ENCODE data around the gene OR52W1.

Gene OR52W1

GRCh38 chr11:6216501-6216900, 17.5 kb downstream of the OR52W1 start:
- Histone ChIP-seq H3K4me1 (ENCODE audit: control insufficient read depth, insufficient read depth, low read length) (no peaks in the 10 kb centered on the region), H3K27me3 (ENCODE audit: control insufficient read depth, insufficient read depth, low read length, poor library complexity, severe bottlenecking) (no peaks in the 10 kb centered on the region), H3K27ac (ENCODE audit: insufficient read depth, low read depth, low read length, poor library complexity, severe bottlenecking) (no peak overlapping the region), H3K36me3 (ENCODE audit: control insufficient read depth, insufficient read depth, low read length) (peaks cover 26% of the 10 kb centered on the region), H3K9me3 (ENCODE audit: control insufficient read depth, low read length) (no peaks in the 10 kb centered on the region), H3K4me3 (ENCODE audit: insufficient read depth, low read depth, low read length) (no peak overlapping the region)
- WGBS, 2 experiments = 93 to 94% methylated on average over 4 of the region's 4 CpGs

- Histone ChIP-seq H3K4me1 (ENCODE audit: control insufficient read depth, insufficient read depth, low read length) (no peaks in the 10 kb centered on the region), H3K36me3 (ENCODE audit: control insufficient read depth, insufficient read depth, low read length) (peaks cover 24% of the 10 kb centered on the region), H3K27ac (ENCODE audit: insufficient read depth, low read depth, low read length, poor library complexity, severe bottlenecking) (no peak overlapping the region), H3K4me3 (ENCODE audit: insufficient read depth, low read depth, low read length) (no peak overlapping the region), H3K27me3 (ENCODE audit: control insufficient read depth, insufficient read depth, low read length, poor library complexity, severe bottlenecking) (no peaks in the 10 kb centered on the region), H3K9me3 (ENCODE audit: control insufficient read depth, low read length) (no peaks in the 10 kb centered on the region)
- 91 to 92% methylated on average over 18 to 19 of the region's 19 CpGs for WGBS, 2 experiments
Measured at GRCh38 chr11:6217722-6218121, 18.7 kb downstream of the OR52W1 start.

- no peaks in the 10 kb centered on the region for H3K27me3 ChIP-seq (ENCODE audit: control insufficient read depth, insufficient read depth, low read length, poor library complexity, severe bottlenecking)
- 77 to 86% methylated on average over 2 of the region's 2 CpGs for WGBS, 2 experiments
- H3K4me1 ChIP-seq (ENCODE audit: control insufficient read depth, insufficient read depth, low read length) = no peaks in the 10 kb centered on the region
- H3K4me3 ChIP-seq (ENCODE audit: insufficient read depth, low read depth, low read length) = no peak overlapping the region
- peaks cover 32% of the 10 kb centered on the region for H3K36me3 ChIP-seq (ENCODE audit: control insufficient read depth, insufficient read depth, low read length)
- H3K27ac ChIP-seq (ENCODE audit: insufficient read depth, low read depth, low read length, poor library complexity, severe bottlenecking) = no peak overlapping the region
- H3K9me3 ChIP-seq (ENCODE audit: control insufficient read depth, low read length) = no peaks in the 10 kb centered on the region
Measured at GRCh38 chr11:6219359-6219758, 20.3 kb downstream of the OR52W1 start.

GRCh38 chr11:6223854-6224253, 24.8 kb downstream of the OR52W1 start:
- no peak overlapping the region for H3K27ac ChIP-seq (ENCODE audit: insufficient read depth, low read depth, low read length, poor library complexity, severe bottlenecking)
- H3K27me3 ChIP-seq (ENCODE audit: control insufficient read depth, insufficient read depth, low read length, poor library complexity, severe bottlenecking) = no peaks in the 10 kb centered on the region
- H3K36me3 ChIP-seq (ENCODE audit: control insufficient read depth, insufficient read depth, low read length) = peaks cover 13% of the 10 kb centered on the region
- H3K4me3 ChIP-seq (ENCODE audit: insufficient read depth, low read depth, low read length) = no peak overlapping the region
- WGBS, 2 experiments = 95 to 96% methylated on average over 17 of the region's 17 CpGs
- H3K9me3 ChIP-seq (ENCODE audit: control insufficient read depth, low read length) = no peaks in the 10 kb centered on the region
- H3K4me1 ChIP-seq (ENCODE audit: control insufficient read depth, insufficient read depth, low read length) = no peaks in the 10 kb centered on the region

GRCh38 chr11:6224421-6224820, 25.4 kb downstream of the OR52W1 start:
- no peaks in the 10 kb centered on the region for H3K9me3 ChIP-seq (ENCODE audit: control insufficient read depth, low read length)
- no peak overlapping the region for H3K27ac ChIP-seq (ENCODE audit: insufficient read depth, low read depth, low read length, poor library complexity, severe bottlenecking)
- no peak overlapping the region for H3K4me3 ChIP-seq (ENCODE audit: insufficient read depth, low read depth, low read length)
- H3K4me1 ChIP-seq (ENCODE audit: control insufficient read depth, insufficient read depth, low read length) = no peaks in the 10 kb centered on the region
- peaks cover 13% of the 10 kb centered on the region for H3K36me3 ChIP-seq (ENCODE audit: control insufficient read depth, insufficient read depth, low read length)
- no peaks in the 10 kb centered on the region for H3K27me3 ChIP-seq (ENCODE audit: control insufficient read depth, insufficient read depth, low read length, poor library complexity, severe bottlenecking)
- WGBS, 2 experiments = 92 to 99% methylated on average over 3 of the region's 3 CpGs

GRCh38 chr11:6225024-6225423, 26.0 kb downstream of the OR52W1 start:
- WGBS, 2 experiments = 81 to 90% methylated on average over 1 of the region's 1 CpG
- Histone ChIP-seq H3K27me3 (ENCODE audit: control insufficient read depth, insufficient read depth, low read length, poor library complexity, severe bottlenecking) (no peaks in the 10 kb centered on the region), H3K27ac (ENCODE audit: insufficient read depth, low read depth, low read length, poor library complexity, severe bottlenecking) (no peak overlapping the region), H3K4me1 (ENCODE audit: control insufficient read depth, insufficient read depth, low read length) (no peaks in the 10 kb centered on the region), H3K4me3 (ENCODE audit: insufficient read depth, low read depth, low read length) (no peak overlapping the region), H3K9me3 (ENCODE audit: control insufficient read depth, low read length) (no peaks in the 10 kb centered on the region), H3K36me3 (ENCODE audit: control insufficient read depth, insufficient read depth, low read length) (peaks cover 13% of the 10 kb centered on the region)

GRCh38 chr11:6225896-6226295, 26.9 kb downstream of the OR52W1 start:
- H3K4me3 ChIP-seq (ENCODE audit: insufficient read depth, low read depth, low read length) = no peak overlapping the region
- no peaks in the 10 kb centered on the region for H3K27me3 ChIP-seq (ENCODE audit: control insufficient read depth, insufficient read depth, low read length, poor library complexity, severe bottlenecking)
- no peaks in the 10 kb centered on the region for H3K4me1 ChIP-seq (ENCODE audit: control insufficient read depth, insufficient read depth, low read length)
- 93% methylated on average over 2 of the region's 2 CpGs for WGBS, 2 experiments
- peaks cover 13% of the 10 kb centered on the region for H3K36me3 ChIP-seq (ENCODE audit: control insufficient read depth, insufficient read depth, low read length)
- no peaks in the 10 kb centered on the region for H3K9me3 ChIP-seq (ENCODE audit: control insufficient read depth, low read length)
- no peak overlapping the region for H3K27ac ChIP-seq (ENCODE audit: insufficient read depth, low read depth, low read length, poor library complexity, severe bottlenecking)

- no peak overlapping the region for H3K4me3 ChIP-seq (ENCODE audit: insufficient read depth, low read depth, low read length)
- H3K27ac ChIP-seq (ENCODE audit: insufficient read depth, low read depth, low read length, poor library complexity, severe bottlenecking) = no peak overlapping the region
- peaks cover 6% of the 10 kb centered on the region for H3K4me1 ChIP-seq (ENCODE audit: control insufficient read depth, insufficient read depth, low read length)
- H3K9me3 ChIP-seq (ENCODE audit: control insufficient read depth, low read length) = no peaks in the 10 kb centered on the region
- peaks cover 7% of the 10 kb centered on the region for H3K36me3 ChIP-seq (ENCODE audit: control insufficient read depth, insufficient read depth, low read length)
- 63 to 67% methylated on average over 3 of the region's 3 CpGs for WGBS, 2 experiments
- H3K27me3 ChIP-seq (ENCODE audit: control insufficient read depth, insufficient read depth, low read length, poor library complexity, severe bottlenecking) = no peaks in the 10 kb centered on the region
Measured at GRCh38 chr11:6228520-6228919, 29.5 kb downstream of the OR52W1 start.

- H3K4me3 ChIP-seq (ENCODE audit: insufficient read depth, low read depth, low read length) = no peak overlapping the region
- no peaks in the 10 kb centered on the region for H3K9me3 ChIP-seq (ENCODE audit: control insufficient read depth, low read length)
- H3K27ac ChIP-seq (ENCODE audit: insufficient read depth, low read depth, low read length, poor library complexity, severe bottlenecking) = no peak overlapping the region
- peaks cover 8% of the 10 kb centered on the region for H3K4me1 ChIP-seq (ENCODE audit: control insufficient read depth, insufficient read depth, low read length)
- no peaks in the 10 kb centered on the region for H3K27me3 ChIP-seq (ENCODE audit: control insufficient read depth, insufficient read depth, low read length, poor library complexity, severe bottlenecking)
- WGBS, 2 experiments = 62 to 79% methylated on average over 2 of the region's 2 CpGs
- no peaks in the 10 kb centered on the region for H3K36me3 ChIP-seq (ENCODE audit: control insufficient read depth, insufficient read depth, low read length)
Measured at GRCh38 chr11:6229911-6230310, 30.9 kb downstream of the OR52W1 start.

- H3K9me3 ChIP-seq (ENCODE audit: control insufficient read depth, low read length) = no peaks in the 10 kb centered on the region
- no peaks in the 10 kb centered on the region for H3K27me3 ChIP-seq (ENCODE audit: control insufficient read depth, insufficient read depth, low read length, poor library complexity, severe bottlenecking)
- H3K4me1 ChIP-seq (ENCODE audit: control insufficient read depth, insufficient read depth, low read length) = peaks cover 8% of the 10 kb centered on the region
- H3K27ac ChIP-seq (ENCODE audit: insufficient read depth, low read depth, low read length, poor library complexity, severe bottlenecking) = no peak overlapping the region
- no peaks in the 10 kb centered on the region for H3K36me3 ChIP-seq (ENCODE audit: control insufficient read depth, insufficient read depth, low read length)
- H3K4me3 ChIP-seq (ENCODE audit: insufficient read depth, low read depth, low read length) = no peak overlapping the region
Measured at GRCh38 chr11:6232899-6233298, 33.9 kb downstream of the OR52W1 start.

GRCh38 chr11:6233984-6234386, 35.0 kb downstream of the OR52W1 start:
- H3K27me3 ChIP-seq (ENCODE audit: control insufficient read depth, insufficient read depth, low read length, poor library complexity, severe bottlenecking) = no peaks in the 10 kb centered on the region
- no peaks in the 10 kb centered on the region for H3K36me3 ChIP-seq (ENCODE audit: control insufficient read depth, insufficient read depth, low read length)
- no peak overlapping the region for H3K27ac ChIP-seq (ENCODE audit: insufficient read depth, low read depth, low read length, poor library complexity, severe bottlenecking)
- 2 to 3% methylated on average over 10 of the region's 10 CpGs for WGBS, 2 experiments
- H3K4me1 ChIP-seq (ENCODE audit: control insufficient read depth, insufficient read depth, low read length) = peaks cover 8% of the 10 kb centered on the region
- H3K9me3 ChIP-seq (ENCODE audit: control insufficient read depth, low read length) = no peaks in the 10 kb centered on the region
- H3K4me3 ChIP-seq (ENCODE audit: insufficient read depth, low read depth, low read length) = peak overlapping the region; percentile 75
